Transverse colon (tissue), 3 donors: Measurements from ENCODE around the gene JAKMIP1.

Experiments used
- CTCF ChIP-seq, 5 experiments: fragments of 200-600 bp in 3 of 5; fragments of 450-650 bp in 2 of 5; sonication (generic) in 3 of 5; IDR thresholded peaks; 1 replicate in 2 of 5; 2 replicates in 3 of 5; pipeline ENCODE4 v1.5.1; 2016 to 2017; ENCODE audit warnings: antibody characterized with exemption in 5 of 5, inconsistent platforms in 3 of 5, mild to moderate bottlenecking in 2 of 5, moderate library complexity in 1 of 5
- EP300 ChIP-seq: sonication (generic); formaldehyde crosslinking; IDR thresholded peaks from one replicate; pipeline ENCODE4 v1.6.1; 2017; ENCODE audit warnings: antibody characterized with exemption, low read depth

- TF ChIP-seq CTCF (IDR thresholded peaks at IDR 0.05) = no peak
- no peak for TF ChIP-seq EP300
Observed at GRCh38 chr4:6064383-6064782, 136.0 kb downstream of the JAKMIP1 start.
